ENCODE data around the gene VIP. TPM values are rescaled to one million over a fixed set of nuclear protein-coding genes. Genes with fewer than 3 reads are reported as not detected.

Gene VIP
- total and polyA plus RNA-seq, 2 of the 13 experiments (the other 11 are each of a cell fraction or from before 2014, with no cell fraction given) = not detected

DNA sequence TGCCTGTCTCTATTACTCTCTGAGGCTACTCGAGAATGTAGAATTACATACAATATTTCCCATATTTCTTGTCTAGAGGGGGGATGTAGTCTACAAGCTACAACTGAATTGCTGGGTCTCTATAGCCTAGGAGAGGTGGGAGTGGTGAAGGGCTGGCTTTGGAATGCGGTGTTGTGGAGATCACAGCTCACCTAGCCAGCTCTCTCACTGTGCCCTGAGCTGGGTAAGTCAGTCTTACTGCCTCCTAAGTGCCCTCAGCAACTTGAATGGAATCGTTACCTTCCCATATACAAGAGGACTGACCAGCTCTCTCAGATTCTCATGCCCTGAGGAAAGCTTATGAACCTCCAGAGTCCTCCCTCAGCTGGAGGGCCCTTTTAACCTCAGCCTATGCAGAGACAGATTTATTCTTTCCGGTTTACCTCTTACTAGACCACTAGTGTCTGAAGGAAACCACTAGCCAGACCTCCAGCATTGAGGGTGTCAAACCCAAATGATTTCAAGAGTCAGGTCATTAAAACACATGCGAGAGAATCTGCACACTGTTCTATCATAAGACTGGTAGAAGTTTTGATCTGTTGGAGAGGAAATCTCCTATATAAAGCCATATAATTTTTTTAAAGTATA is 20.6 kb downstream of the VIP start (continued):
- no peak for TF ChIP-seq ZGPAT (CRISPR knock-in tag; IDR thresholded peaks at IDR 0.05)

- FAIRE-seq (no peak), DNase-seq (ENCODE audit: low spot score) (no peak), ATAC-seq (no peak)
- Histone ChIP-seq H3K79me2 (ENCODE audit: insufficient read depth, low read length) (no peaks in the 10 kb centered on the region), H2AFZ (ENCODE audit: low read length) (no peak overlapping the region), H3K4me1 (ENCODE audit: insufficient read depth, low read length) (no peaks in the 10 kb centered on the region), H3K9me3 (ENCODE audit: low read length) (no peaks in the 10 kb centered on the region), H3K27ac (ENCODE audit: extremely low read length, insufficient read depth, low read length) (no peak overlapping the region), H3K27me3 (ENCODE audit: control insufficient read depth in 1 of 2, insufficient read depth in 2 of 2, low read length in 2 of 2) (no peaks in the 10 kb centered on the region), H3K9ac (ENCODE audit: insufficient read depth, low read depth, low read length) (no peak overlapping the region), H3K36me3 (replicated peaks in 1 of 2; ENCODE audit: control insufficient read depth in 1 of 2, insufficient read depth in 2 of 2, low read length in 2 of 2) (no peaks in the 10 kb centered on the region), H4K20me1 (ENCODE audit: insufficient read depth, low read length) (no peaks in the 10 kb centered on the region), H3K4me2 (ENCODE audit: low read depth, low read length) (no peak overlapping the region), H3K4me3 (replicated peaks in 1 of 3; ENCODE audit: insufficient read depth in 1 of 3, low read depth in 2 of 3, low read length in 3 of 3) (no peak overlapping the region)
- POLR2A ChIA-PET = no interaction called here
- intact Hi-C loops (cut with micrococcal nuclease; ENCODE audit: unreplicated experiment) (no loop called here), in situ Hi-C loops (cut with HindIII; ENCODE audit: extremely low pct_ligation_motif_present, low pct_unique_long_range_greater_than_20kb) (no loop called here)
- BruUV-seq (replicated peaks) = no TSS peak
- CTCF ChIA-PET (ENCODE audit: low intra/inter-chr PET ratio, low total read pairs) = no interaction called here
- TF ChIP-seq MTERF4 (CRISPR knock-in tag; IDR thresholded peaks at IDR 0.05) = no peak
- TF ChIP-seq TP53 (CRISPR knock-in tag; conservative IDR thresholded peaks at IDR 0.05) = no peak
- no peak for TF ChIP-seq E2F5 (CRISPR knock-in tag; conservative IDR thresholded peaks at IDR 0.05)
- TF ChIP-seq ZNF761 (CRISPR knock-in tag; conservative IDR thresholded peaks at IDR 0.05) = no peak
- TF ChIP-seq TARDBP (CRISPR knock-in tag; IDR thresholded peaks at IDR 0.05) = no peak
- no peak for TF ChIP-seq ZFP62 (CRISPR knock-in tag; IDR thresholded peaks at IDR 0.05)
- TF ChIP-seq ZNF839 (CRISPR knock-in tag; IDR thresholded peaks at IDR 0.05; ENCODE audit: borderline replicate concordance) = no peak
- no peak for TF ChIP-seq HOXD1 (CRISPR knock-in tag; IDR thresholded peaks at IDR 0.05)
- TF ChIP-seq PBX2 (CRISPR knock-in tag; IDR thresholded peaks at IDR 0.05) = no peak
- no peak for TF ChIP-seq SOX13 (IDR thresholded peaks at IDR 0.05)
- TF ChIP-seq SOX13 (CRISPR knock-in tag; conservative IDR thresholded peaks at IDR 0.05 in 1 of 2, IDR thresholded peaks at IDR 0.05 in 1 of 2) = no peak
- no peak for TF ChIP-seq REXO4 (CRISPR knock-in tag; IDR thresholded peaks at IDR 0.05; ENCODE audit: borderline replicate concordance)
Measured at GRCh38 chr6:152775428-152775827, 24.8 kb downstream of the VIP start.
